Fibroblast of mammary gland (primary cell): ENCODE data around the gene DKKL1.
"Not testable (repeated sequence)": the region's sequence is repeated elsewhere in the genome, so short reads cannot be mapped to it uniquely, and the experiment has no call there.

Experiments used
- DNase-seq: peaks from one replicate; pipeline ENCODE4 v3.0.0-alpha.2; 2010; ENCODE audit warnings: low read depth
- H3K4me3 ChIP-seq: 2 replicates; pipeline ENCODE4 v1.5.1; 2011; ENCODE audit warnings: low read depth, mild to moderate bottlenecking, low read length, moderate library complexity; ENCODE audit not compliant: control insufficient read depth
- TF ChIP-seq, protein P1 (sequence below): conservative IDR thresholded peaks from 2 replicates; pipeline ENCODE4 v1.5.1; 2011; ENCODE audit warnings: low read depth, low read length, inconsistent platforms; ENCODE audit not compliant: control insufficient read depth, insufficient read depth

Gene DKKL1

DNA sequence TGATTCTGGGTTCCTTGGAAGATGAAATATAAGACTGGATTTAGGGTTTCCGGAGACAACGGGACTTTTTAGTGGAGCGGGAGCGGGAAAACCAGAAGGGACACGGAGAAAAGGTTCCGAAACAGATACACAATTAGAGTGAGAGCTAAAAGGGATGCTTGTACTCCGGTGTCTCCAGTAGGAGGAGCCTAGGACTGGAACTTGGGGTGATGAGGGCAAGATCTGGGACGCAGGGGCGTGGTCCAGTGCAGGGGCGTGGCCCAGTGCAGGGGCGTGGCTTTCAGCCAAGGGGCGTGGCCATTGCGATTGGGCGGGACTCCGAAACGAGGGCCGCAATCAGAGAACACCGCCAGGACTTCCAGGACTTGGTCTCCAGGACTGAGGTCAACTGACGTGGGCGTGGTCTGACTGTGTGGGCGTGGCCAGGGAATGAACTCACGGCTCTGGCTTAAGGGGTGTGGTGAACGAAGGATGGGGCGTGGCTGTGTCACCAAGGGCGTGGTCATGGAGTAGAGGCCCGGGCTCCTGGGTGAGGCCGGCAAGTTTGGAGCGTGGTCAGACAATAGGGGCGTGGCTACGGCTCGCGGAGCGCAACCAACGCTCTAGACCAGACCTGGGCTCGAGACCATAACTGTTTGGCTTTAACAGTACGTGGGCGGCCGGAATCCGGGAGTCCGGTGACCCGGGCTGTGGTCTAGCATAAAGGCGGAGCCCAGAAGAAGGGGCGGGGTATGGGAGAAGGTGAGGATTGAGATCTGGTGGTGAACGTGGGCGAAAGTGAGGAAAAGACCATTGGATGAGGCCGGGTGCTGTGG lies at the start of gene DKKL1:
DKKL1 (plus strand) TSS at position 610 of the 815 bp plus-strand sequence; CDS start at position 732, 122 bp downstream.
- peak within 1 kb of the TSS; percentile 80 for H3K4me3 ChIP-seq
- DNase-seq = peak; percentile 99
- TF ChIP-seq, protein P1, sequence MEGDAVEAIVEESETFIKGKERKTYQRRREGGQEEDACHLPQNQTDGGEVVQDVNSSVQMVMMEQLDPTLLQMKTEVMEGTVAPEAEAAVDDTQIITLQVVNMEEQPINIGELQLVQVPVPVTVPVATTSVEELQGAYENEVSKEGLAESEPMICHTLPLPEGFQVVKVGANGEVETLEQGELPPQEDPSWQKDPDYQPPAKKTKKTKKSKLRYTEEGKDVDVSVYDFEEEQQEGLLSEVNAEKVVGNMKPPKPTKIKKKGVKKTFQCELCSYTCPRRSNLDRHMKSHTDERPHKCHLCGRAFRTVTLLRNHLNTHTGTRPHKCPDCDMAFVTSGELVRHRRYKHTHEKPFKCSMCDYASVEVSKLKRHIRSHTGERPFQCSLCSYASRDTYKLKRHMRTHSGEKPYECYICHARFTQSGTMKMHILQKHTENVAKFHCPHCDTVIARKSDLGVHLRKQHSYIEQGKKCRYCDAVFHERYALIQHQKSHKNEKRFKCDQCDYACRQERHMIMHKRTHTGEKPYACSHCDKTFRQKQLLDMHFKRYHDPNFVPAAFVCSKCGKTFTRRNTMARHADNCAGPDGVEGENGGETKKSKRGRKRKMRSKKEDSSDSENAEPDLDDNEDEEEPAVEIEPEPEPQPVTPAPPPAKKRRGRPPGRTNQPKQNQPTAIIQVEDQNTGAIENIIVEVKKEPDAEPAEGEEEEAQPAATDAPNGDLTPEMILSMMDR = no peak

GRCh38 chr19:49315111-49315510 lies 48.6 kb upstream of the DKKL1 start:
- TF ChIP-seq, protein P1 = no peak
- H3K4me3 ChIP-seq = no peak overlapping the region
- DNase-seq = no peak

- DNase-seq = no peak
- no peak overlapping the region for H3K4me3 ChIP-seq
- TF ChIP-seq, protein P1 = no peak
Measured at GRCh38 chr19:49316284-49316683, 47.4 kb upstream of the DKKL1 start.

- DNase-seq = no peak
- no peak overlapping the region for H3K4me3 ChIP-seq
- TF ChIP-seq, protein P1 = no peak
Measured at GRCh38 chr19:49318296-49318695, 45.4 kb upstream of the DKKL1 start.

DNA sequence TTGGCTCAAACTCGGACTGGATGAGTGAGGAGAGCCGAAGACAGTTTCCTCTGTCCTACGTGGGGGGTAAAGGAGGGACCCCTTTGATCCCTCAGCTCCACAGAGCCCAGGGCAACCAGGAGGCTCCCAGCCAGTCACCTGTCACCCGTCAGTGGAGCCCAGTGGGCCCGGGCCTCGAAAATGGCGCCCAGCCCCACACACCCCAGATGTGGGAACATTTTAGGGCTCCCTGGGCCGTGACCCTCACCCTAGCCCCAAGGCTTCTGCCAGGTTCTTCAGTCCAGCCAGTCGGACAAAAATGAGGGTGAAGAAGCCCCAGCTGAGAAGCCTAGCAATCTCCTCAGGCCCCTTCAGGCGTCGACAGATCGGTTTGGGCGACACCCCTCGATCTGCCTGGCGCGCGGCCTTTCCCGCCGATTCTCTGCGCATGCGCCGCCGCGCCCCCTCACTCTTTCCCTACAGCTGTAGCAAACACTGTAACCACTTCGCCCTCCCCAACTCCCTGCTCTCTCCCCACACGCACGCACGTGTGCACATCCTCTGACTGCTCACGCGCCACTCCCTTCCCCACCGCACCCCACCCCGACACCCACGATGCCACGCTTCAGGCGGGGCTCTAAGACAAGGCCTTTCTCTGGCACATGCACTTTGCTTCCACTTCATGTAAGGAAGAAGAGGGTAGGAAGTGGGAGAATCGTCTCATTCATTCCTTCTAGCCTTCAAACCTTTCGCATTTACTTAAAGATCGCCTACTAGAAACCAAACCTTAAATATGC lies 38.7 kb upstream of the DKKL1 start, which contains the start of gene SLC6A16:
SLC6A16 (minus strand) TSS at position 391 of the 776 bp plus-strand sequence. CDS start 13,844 bp downstream, outside the sequence.
- TF ChIP-seq, protein P1 = no peak
- H3K4me3 ChIP-seq = no peak within 1 kb of the TSS
- no peak for DNase-seq

DNA sequence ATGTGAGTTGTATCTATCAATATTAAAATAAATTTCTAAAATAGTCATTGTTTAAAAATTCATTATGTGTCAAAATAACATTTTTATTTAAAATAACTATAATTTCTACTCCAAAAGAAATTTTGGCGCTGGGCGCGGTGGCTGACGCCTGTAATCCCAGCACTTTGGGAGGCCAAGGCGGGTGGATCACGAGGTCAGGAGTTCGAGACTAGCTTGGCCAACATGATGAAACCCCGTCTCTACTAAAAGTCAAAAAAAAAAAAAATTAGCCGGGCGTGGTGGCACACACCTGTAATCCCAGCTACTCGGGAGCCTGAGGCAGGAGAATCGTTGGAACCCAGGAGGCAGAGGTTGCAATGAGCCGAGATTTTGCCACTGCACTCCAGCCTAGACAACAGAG lies 37.9 kb upstream of the DKKL1 start:
- DNase-seq, H3K4me3 ChIP-seq: not testable (repeated sequence)

DNA sequence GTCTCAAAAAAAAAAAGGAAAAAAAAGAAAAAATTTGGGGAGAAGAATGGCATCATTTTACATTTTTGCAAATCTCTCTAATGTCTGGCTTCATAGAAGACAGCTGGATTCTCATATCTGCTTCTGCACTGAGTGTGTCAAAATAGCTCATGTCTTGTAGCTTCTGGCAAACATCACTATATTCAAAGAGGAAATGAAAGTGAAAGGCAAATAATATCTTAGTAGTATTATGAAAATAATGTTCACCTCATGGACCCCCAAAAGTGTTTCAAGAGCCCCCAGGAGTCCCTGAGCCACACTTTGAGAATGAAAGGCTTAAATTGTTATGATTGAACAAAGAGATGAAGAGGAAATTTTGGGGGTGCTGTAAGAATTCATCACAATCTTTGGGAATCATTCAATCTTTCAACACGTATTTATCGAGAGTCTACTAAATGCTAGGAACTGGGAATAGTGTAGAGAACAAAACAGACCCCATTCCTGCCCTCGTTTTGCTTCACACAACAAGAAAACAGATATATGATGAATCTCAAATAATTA lies 37.4 kb upstream of the DKKL1 start:
- no peak for DNase-seq

More for the DNA sequence above, 37.4 kb upstream of the DKKL1 start:
- TF ChIP-seq, protein P1 = no peak
- no peak overlapping the region for H3K4me3 ChIP-seq
